Measurements from ENCODE around the gene UNC5B. TPM values are rescaled to one million over a fixed set of nuclear protein-coding genes. Genes with fewer than 3 reads are reported as not detected.

Gene UNC5B
- total RNA-seq, 1 donor from 2014 or later = 26.9 TPM

GRCh38 chr10:71321386-71321785 is 109.0 kb downstream of the UNC5B start:
- TF ChIP-seq CTCF (IDR thresholded peaks at IDR 0.05; ENCODE audit: insufficient read depth, low read length, poor library complexity, severe bottlenecking) = no peak
- no peaks in the 10 kb centered on the region for H3K36me3 ChIP-seq (ENCODE audit: control insufficient read depth, insufficient read depth, low read length)
- no peak overlapping the region for H3K4me3 ChIP-seq (ENCODE audit: low read depth, low read length)
- H3K27me3 ChIP-seq (ENCODE audit: control insufficient read depth, insufficient read depth, low read length) = peaks cover 3% of the 10 kb centered on the region
- DNase-seq (ENCODE audit: low read depth) = no peak

- Histone ChIP-seq H3K27me3 (ENCODE audit: control insufficient read depth, insufficient read depth, low read length) (peaks cover 3% of the 10 kb centered on the region), H3K36me3 (ENCODE audit: control insufficient read depth, insufficient read depth, low read length) (no peaks in the 10 kb centered on the region), H3K4me3 (ENCODE audit: low read depth, low read length) (no peak overlapping the region)
- no peak for DNase-seq (ENCODE audit: low read depth)
- TF ChIP-seq CTCF (IDR thresholded peaks at IDR 0.05; ENCODE audit: insufficient read depth, low read length, poor library complexity, severe bottlenecking) = no peak
Measured at GRCh38 chr10:71323407-71323806, 111.0 kb downstream of the UNC5B start.

- no peaks in the 10 kb centered on the region for H3K36me3 ChIP-seq (ENCODE audit: control insufficient read depth, insufficient read depth, low read length)
- H3K4me3 ChIP-seq (ENCODE audit: low read depth, low read length) = no peak overlapping the region
- DNase-seq (ENCODE audit: low read depth) = no peak
- TF ChIP-seq CTCF (IDR thresholded peaks at IDR 0.05; ENCODE audit: insufficient read depth, low read length, poor library complexity, severe bottlenecking) = no peak
- H3K27me3 ChIP-seq (ENCODE audit: control insufficient read depth, insufficient read depth, low read length) = no peaks in the 10 kb centered on the region
Measured at GRCh38 chr10:71324743-71325142, 112.4 kb downstream of the UNC5B start.

- Histone ChIP-seq H3K27me3 (ENCODE audit: control insufficient read depth, insufficient read depth, low read length) (no peaks in the 10 kb centered on the region), H3K36me3 (ENCODE audit: control insufficient read depth, insufficient read depth, low read length) (no peaks in the 10 kb centered on the region), H3K4me3 (ENCODE audit: low read depth, low read length) (no peak overlapping the region)
- no peak for DNase-seq (ENCODE audit: low read depth)
- no peak for TF ChIP-seq CTCF (IDR thresholded peaks at IDR 0.05; ENCODE audit: insufficient read depth, low read length, poor library complexity, severe bottlenecking)
Measured at GRCh38 chr10:71325267-71325666, 112.9 kb downstream of the UNC5B start.

GRCh38 chr10:71326464-71326881 is 114.1 kb downstream of the UNC5B start:
- H3K36me3 ChIP-seq (ENCODE audit: control insufficient read depth, insufficient read depth, low read length) = no peaks in the 10 kb centered on the region
- no peak for DNase-seq (ENCODE audit: low read depth)
- H3K27me3 ChIP-seq (ENCODE audit: control insufficient read depth, insufficient read depth, low read length) = no peaks in the 10 kb centered on the region
- no peak overlapping the region for H3K4me3 ChIP-seq (ENCODE audit: low read depth, low read length)
- no peak for TF ChIP-seq CTCF (IDR thresholded peaks at IDR 0.05; ENCODE audit: insufficient read depth, low read length, poor library complexity, severe bottlenecking)

- no peaks in the 10 kb centered on the region for H3K36me3 ChIP-seq (ENCODE audit: control insufficient read depth, insufficient read depth, low read length)
- H3K4me3 ChIP-seq (ENCODE audit: low read depth, low read length) = no peak overlapping the region
- no peaks in the 10 kb centered on the region for H3K27me3 ChIP-seq (ENCODE audit: control insufficient read depth, insufficient read depth, low read length)
- DNase-seq (ENCODE audit: low read depth) = no peak
- TF ChIP-seq CTCF (IDR thresholded peaks at IDR 0.05; ENCODE audit: insufficient read depth, low read length, poor library complexity, severe bottlenecking) = no peak
Measured at GRCh38 chr10:71330789-71331404, 118.5 kb downstream of the UNC5B start.

Measured in kidney epithelial cell (primary cell).